GM10266 (cell line): ENCODE measurements around the gene BMPR2.
A peak's percentile ranks its signal among the peaks of the same experiment; 100 is the strongest.
"Not testable (repeated sequence)": the region's sequence is repeated elsewhere in the genome, so short reads cannot be mapped to it uniquely, and the experiment has no call there.

Experiments used
- DNase-seq: peaks from one replicate; pipeline ENCODE4 v3.0.0; 2012; ENCODE audit errors: extremely low spot score
- CTCF ChIP-seq: IDR thresholded peaks from 2 replicates; pipeline ENCODE4 v1.5.1; 2012; ENCODE audit warnings: mild to moderate bottlenecking, low read depth; ENCODE audit not compliant: control insufficient read depth, insufficient read depth; ENCODE audit errors: missing control alignments

The BMPR2 gene

GRCh38 chr2:202375033-202375608 is 1.0 kb upstream of the BMPR2 start:
- no peak for TF ChIP-seq CTCF
- DNase-seq = peak; percentile 27

- peak; percentile 39 for DNase-seq
- no peak for TF ChIP-seq CTCF
Observed at GRCh38 chr2:202376460-202377206, 506 bp downstream of the BMPR2 start.

DNA sequence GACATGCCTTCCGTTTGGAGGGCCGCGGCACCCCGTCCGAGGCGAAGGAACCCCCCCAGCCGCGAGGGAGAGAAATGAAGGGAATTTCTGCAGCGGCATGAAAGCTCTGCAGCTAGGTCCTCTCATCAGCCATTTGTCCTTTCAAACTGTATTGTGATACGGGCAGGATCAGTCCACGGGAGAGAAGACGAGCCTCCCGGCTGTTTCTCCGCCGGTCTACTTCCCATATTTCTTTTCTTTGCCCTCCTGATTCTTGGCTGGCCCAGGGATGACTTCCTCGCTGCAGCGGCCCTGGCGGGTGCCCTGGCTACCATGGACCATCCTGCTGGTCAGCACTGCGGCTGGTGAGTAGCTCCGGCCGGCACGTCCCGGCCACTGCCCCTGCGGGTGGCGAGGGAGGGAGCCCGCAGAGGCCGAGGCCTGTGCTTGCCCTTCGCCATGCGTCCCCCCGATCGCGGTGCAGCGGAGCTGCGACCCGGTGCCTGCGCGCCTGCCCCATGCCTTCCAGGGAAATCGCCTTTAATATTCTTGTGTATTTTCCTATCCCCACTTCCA is 1.2 kb downstream of the BMPR2 start:
- peak; percentile 26 for DNase-seq
- no peak for TF ChIP-seq CTCF

DNA sequence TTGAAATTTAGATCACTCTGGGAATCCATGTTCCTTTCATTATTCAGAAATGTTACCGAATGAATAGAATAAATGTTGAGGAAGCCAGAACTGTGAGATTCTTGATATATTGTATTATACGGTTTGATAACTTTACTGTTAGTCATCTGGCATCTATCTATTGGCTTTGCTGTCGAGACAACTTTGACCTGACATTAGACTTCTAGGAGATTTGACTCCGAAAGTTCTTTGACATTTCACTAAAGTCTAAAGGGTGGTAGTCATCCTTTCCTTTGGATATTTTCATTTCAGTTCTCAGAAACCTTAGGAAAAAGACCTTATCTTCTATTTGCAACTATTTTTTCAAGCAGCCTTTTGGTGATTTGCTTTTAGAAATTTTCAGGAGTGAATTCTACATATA is 1.9 kb downstream of the BMPR2 start:
- TF ChIP-seq CTCF = no peak
- no peak for DNase-seq

DNA sequence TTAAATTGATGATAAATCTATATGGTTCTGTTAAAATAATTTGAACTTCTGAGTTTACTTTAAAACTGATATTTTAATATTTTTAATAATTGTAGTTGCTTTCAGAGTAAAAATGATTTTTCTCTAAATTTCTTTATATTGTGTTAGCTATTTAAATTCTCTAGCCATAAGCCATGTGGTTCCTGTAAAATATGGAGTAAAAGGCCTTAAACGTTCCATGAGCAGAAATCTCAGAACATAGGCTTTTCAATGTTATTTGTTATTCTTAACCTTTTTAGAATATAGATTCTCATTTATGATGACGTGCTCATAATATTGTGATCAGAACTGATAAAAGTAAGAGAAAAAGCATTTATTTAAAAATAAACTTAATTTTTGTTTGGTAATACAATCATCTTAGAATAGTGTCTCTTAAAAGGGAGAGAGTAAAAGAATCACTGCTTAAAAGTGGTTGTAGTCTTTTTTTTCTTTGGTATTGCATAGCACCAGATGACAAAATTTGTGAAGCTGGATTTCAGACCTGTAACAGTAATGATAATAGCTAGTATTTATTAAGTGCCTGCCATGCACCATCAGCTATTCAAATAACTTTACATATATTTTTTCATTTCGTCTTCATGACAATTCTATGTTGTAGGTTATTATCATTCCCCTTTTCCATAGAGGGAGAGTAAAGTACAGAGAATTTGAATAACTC is 2.7 kb downstream of the BMPR2 start:
- no peak for TF ChIP-seq CTCF
- no peak for DNase-seq

DNA sequence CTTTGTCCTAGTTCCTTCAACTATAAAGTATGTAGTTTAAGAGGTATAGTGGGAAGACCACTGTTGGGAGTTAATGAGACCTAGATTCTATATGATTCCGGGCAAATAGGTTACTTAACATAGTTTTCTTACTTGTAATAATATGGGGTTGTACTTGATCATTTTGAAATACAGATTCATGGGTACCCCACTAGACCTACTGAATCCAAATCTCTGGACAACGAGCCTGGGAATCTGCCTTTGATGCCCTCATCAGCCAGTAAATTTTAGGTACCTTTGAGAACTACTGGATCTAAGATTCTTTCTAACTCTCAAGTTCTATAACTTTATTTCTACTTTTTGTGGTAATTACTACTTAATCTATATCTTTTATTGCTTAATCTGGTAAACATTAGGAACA is 6.6 kb downstream of the BMPR2 start:
- TF ChIP-seq CTCF = no peak
- DNase-seq = no peak

DNA sequence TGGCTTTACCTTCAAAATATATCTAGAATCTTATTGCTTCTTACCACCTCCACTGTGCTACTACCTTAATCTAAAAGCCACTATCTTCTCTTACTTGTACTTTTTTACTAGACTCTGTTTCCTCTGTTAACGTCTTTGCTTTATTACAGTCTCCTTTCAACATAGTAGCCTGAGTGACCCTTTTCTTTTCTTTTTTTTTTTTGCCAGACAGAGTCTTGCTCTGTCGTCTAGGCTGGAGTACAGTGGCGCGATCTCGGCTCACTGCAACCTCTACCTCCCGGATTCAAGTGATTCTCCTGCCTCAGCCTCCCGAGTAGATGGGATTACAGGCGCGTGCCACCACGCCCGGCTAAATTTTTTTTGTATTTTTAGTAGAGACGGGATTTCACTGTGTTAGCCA is 10.4 kb downstream of the BMPR2 start:
- not testable (repeated sequence) for DNase-seq
